WTC11 (cell line): ENCODE results near the gene OPA1. TPM values are rescaled to one million over a fixed set of nuclear protein-coding genes. Genes with fewer than 3 reads are reported as not detected.

Source experiments
- ATAC-seq: fragments of 200-7000 bp; cut with Tn5 transposase; 2 replicates; pipeline ENCODE4 v1.10.0; 2021; ENCODE audit warnings: mild to moderate bottlenecking, moderate library complexity
- CTCF ChIA-PET: fragments of 300-600 bp; sonication (Branson Sonifier 250); formaldehyde crosslinking; loops from one replicate; lab custom pipeline; 2021; ENCODE audit warnings: antibody characterized with exemption; lab: Charles Lee
- POLR2A ChIA-PET: fragments of 350-600 bp; sonication (Branson Sonifier 250); formaldehyde crosslinking; loops from one replicate; lab custom pipeline; 2021; ENCODE audit warnings: antibody characterized with exemption; lab: Charles Lee
- DNase-seq: peaks from one replicate; pipeline ENCODE4 v3.0.0; 2021; ENCODE audit warnings: low spot score
- H3K27ac Mint-ChIP-seq: 2 replicates; pipeline ENCODE4 v1.8.0; 2021; ENCODE audit warnings: mixed read lengths
- H3K27me3 Mint-ChIP-seq: 2 replicates; pipeline ENCODE4 v1.8.0; 2021; ENCODE audit warnings: low read depth, mild to moderate bottlenecking, moderate library complexity, mixed read lengths
- H3K36me3 Mint-ChIP-seq: 2 replicates; pipeline ENCODE4 v1.8.0; 2021; ENCODE audit warnings: mixed read lengths
- H3K4me1 Mint-ChIP-seq: 2 replicates; pipeline ENCODE4 v1.8.0; 2022; ENCODE audit warnings: mixed read lengths
- H3K4me3 Mint-ChIP-seq: 2 replicates; pipeline ENCODE4 v1.8.0; 2021; ENCODE audit warnings: mild to moderate bottlenecking, moderate library complexity, mixed read lengths
- H3K9me3 Mint-ChIP-seq: 2 replicates; pipeline ENCODE4 v1.8.0; 2021; ENCODE audit warnings: mixed read lengths
- CBFB ChIP-seq: sonication (generic); formaldehyde crosslinking; IDR thresholded peaks from 2 replicates; pipeline ENCODE4 v1.8.1; 2022; ENCODE audit warnings: mild to moderate bottlenecking, low read depth, missing genetic modification reagents
- SMAD3 ChIP-seq: sonication (generic); formaldehyde crosslinking; IDR thresholded peaks from 2 replicates; pipeline ENCODE4 v1.8.0; 2022; ENCODE audit warnings: missing genetic modification reagents, mild to moderate bottlenecking, borderline replicate concordance
- SP1 ChIP-seq: sonication (generic); formaldehyde crosslinking; conservative IDR thresholded peaks from 2 replicates; pipeline ENCODE4 v1.8.1; 2022; ENCODE audit warnings: missing genetic modification reagents
- ZNF219 ChIP-seq: sonication (generic); formaldehyde crosslinking; IDR thresholded peaks from 2 replicates; pipeline ENCODE4 v1.8.0; 2023; ENCODE audit warnings: missing genetic modification reagents, mild to moderate bottlenecking, borderline replicate concordance
- ZNF317 ChIP-seq: sonication (generic); formaldehyde crosslinking; IDR thresholded peaks from 2 replicates; pipeline ENCODE4 v1.8.1; 2023; ENCODE audit warnings: low read depth, mild to moderate bottlenecking, moderate library complexity, missing genetic modification reagents, borderline replicate concordance
- total RNA-seq: library from RNA; stranded (reverse); gene quantifications from 3 replicates; pipeline ENCODE4 v1.2.3, GENCODE V29; 2021
- TF ChIP-seq, protein P1 (sequence below): sonication (generic); formaldehyde crosslinking; IDR thresholded peaks from 2 replicates; pipeline ENCODE4 v1.8.1; 2023; ENCODE audit warnings: mild to moderate bottlenecking, missing genetic modification reagents, borderline replicate concordance
- TF ChIP-seq, protein P2 (sequence below): sonication (generic); formaldehyde crosslinking; IDR thresholded peaks from 2 replicates; pipeline ENCODE4 v1.8.0; 2023; ENCODE audit warnings: mild to moderate bottlenecking, missing genetic modification reagents
- TF ChIP-seq, protein P3 (sequence below): sonication (generic); formaldehyde crosslinking; IDR thresholded peaks from 2 replicates; pipeline ENCODE4 v1.8.1; 2022; ENCODE audit warnings: low read depth, missing genetic modification reagents, borderline replicate concordance
- TF ChIP-seq, protein P4 (sequence below): fragments of 250-450 bp; sonication (Bioruptor Pico); IDR thresholded peaks from 2 replicates; pipeline ENCODE4 v1.9.0; 2021; ENCODE audit warnings: mild to moderate bottlenecking
- TF ChIP-seq, protein P5 (sequence below): sonication (generic); formaldehyde crosslinking; IDR thresholded peaks from 2 replicates; pipeline ENCODE4 v1.8.1; 2022; ENCODE audit warnings: mild to moderate bottlenecking, missing genetic modification reagents, moderate library complexity, borderline replicate concordance
- TF ChIP-seq, protein P6 (sequence below): fragments of 200-600 bp; IDR thresholded peaks from 2 replicates; pipeline ENCODE4 v1.8.0; 2022; ENCODE audit warnings: antibody characterized with exemption
- TF ChIP-seq, protein P7 (sequence below): fragments of 250-450 bp; sonication (Bioruptor Pico); IDR thresholded peaks from 2 replicates; pipeline ENCODE4 v1.8.0; 2021; ENCODE audit warnings: mild to moderate bottlenecking
- TF ChIP-seq, protein P8 (sequence below): fragments of 250-450 bp; sonication (Bioruptor Pico); IDR thresholded peaks from 2 replicates; pipeline ENCODE4 v1.9.0; 2021; ENCODE audit warnings: moderate library complexity, mild to moderate bottlenecking, inconsistent platforms, borderline replicate concordance
- TF ChIP-seq, protein P9 (sequence below): sonication (generic); formaldehyde crosslinking; IDR thresholded peaks from 2 replicates; pipeline ENCODE4 v1.8.1; 2023; ENCODE audit warnings: mild to moderate bottlenecking, missing genetic modification reagents

The OPA1 gene
- total RNA-seq, 1 experiment from 2014 or later, result 84.7 TPM

DNA sequence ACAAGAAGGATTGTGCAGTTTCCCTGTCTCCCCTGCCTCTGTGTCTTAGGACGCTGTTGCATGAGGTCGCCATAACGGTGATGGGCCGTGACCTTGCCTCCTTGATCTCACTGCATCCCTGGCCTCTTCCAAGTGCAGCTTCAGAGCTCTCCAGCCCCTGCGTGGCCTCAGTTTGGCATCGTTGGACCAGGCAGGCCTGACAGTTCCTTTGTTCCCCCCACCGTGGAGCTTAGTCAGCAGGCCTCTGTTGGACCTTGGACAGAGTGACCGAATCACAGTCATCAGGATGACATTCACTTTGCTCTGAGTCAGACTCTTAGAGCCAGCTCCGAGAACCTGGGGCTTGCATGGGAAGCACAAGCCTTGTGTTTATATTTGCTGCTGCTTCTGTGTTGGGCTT, 139.4 kb downstream of the OPA1 start:
- DNase-seq (no peak), ATAC-seq (no peak)
- H3K27me3 Mint-ChIP-seq, result no peaks in the 10 kb centered on the region
- H3K36me3 Mint-ChIP-seq, result no peaks in the 10 kb centered on the region
- H3K27ac Mint-ChIP-seq, result no peak overlapping the region
- no peak overlapping the region for H3K4me3 Mint-ChIP-seq
- peaks cover 30% of the 10 kb centered on the region for H3K4me1 Mint-ChIP-seq
- ChIA-PET POLR2A (no interaction called here), CTCF (no interaction called here)
- no peaks in the 10 kb centered on the region for H3K9me3 Mint-ChIP-seq
- TF ChIP-seq, protein P1, sequence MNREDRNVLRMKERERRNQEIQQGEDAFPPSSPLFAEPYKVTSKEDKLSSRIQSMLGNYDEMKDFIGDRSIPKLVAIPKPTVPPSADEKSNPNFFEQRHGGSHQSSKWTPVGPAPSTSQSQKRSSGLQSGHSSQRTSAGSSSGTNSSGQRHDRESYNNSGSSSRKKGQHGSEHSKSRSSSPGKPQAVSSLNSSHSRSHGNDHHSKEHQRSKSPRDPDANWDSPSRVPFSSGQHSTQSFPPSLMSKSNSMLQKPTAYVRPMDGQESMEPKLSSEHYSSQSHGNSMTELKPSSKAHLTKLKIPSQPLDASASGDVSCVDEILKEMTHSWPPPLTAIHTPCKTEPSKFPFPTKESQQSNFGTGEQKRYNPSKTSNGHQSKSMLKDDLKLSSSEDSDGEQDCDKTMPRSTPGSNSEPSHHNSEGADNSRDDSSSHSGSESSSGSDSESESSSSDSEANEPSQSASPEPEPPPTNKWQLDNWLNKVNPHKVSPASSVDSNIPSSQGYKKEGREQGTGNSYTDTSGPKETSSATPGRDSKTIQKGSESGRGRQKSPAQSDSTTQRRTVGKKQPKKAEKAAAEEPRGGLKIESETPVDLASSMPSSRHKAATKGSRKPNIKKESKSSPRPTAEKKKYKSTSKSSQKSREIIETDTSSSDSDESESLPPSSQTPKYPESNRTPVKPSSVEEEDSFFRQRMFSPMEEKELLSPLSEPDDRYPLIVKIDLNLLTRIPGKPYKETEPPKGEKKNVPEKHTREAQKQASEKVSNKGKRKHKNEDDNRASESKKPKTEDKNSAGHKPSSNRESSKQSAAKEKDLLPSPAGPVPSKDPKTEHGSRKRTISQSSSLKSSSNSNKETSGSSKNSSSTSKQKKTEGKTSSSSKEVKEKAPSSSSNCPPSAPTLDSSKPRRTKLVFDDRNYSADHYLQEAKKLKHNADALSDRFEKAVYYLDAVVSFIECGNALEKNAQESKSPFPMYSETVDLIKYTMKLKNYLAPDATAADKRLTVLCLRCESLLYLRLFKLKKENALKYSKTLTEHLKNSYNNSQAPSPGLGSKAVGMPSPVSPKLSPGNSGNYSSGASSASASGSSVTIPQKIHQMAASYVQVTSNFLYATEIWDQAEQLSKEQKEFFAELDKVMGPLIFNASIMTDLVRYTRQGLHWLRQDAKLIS (CRISPR knock-in tag), result no peak
- TF ChIP-seq, protein P2, sequence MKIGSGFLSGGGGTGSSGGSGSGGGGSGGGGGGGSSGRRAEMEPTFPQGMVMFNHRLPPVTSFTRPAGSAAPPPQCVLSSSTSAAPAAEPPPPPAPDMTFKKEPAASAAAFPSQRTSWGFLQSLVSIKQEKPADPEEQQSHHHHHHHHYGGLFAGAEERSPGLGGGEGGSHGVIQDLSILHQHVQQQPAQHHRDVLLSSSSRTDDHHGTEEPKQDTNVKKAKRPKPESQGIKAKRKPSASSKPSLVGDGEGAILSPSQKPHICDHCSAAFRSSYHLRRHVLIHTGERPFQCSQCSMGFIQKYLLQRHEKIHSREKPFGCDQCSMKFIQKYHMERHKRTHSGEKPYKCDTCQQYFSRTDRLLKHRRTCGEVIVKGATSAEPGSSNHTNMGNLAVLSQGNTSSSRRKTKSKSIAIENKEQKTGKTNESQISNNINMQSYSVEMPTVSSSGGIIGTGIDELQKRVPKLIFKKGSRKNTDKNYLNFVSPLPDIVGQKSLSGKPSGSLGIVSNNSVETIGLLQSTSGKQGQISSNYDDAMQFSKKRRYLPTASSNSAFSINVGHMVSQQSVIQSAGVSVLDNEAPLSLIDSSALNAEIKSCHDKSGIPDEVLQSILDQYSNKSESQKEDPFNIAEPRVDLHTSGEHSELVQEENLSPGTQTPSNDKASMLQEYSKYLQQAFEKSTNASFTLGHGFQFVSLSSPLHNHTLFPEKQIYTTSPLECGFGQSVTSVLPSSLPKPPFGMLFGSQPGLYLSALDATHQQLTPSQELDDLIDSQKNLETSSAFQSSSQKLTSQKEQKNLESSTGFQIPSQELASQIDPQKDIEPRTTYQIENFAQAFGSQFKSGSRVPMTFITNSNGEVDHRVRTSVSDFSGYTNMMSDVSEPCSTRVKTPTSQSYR, result no peak
- TF ChIP-seq, protein P3, sequence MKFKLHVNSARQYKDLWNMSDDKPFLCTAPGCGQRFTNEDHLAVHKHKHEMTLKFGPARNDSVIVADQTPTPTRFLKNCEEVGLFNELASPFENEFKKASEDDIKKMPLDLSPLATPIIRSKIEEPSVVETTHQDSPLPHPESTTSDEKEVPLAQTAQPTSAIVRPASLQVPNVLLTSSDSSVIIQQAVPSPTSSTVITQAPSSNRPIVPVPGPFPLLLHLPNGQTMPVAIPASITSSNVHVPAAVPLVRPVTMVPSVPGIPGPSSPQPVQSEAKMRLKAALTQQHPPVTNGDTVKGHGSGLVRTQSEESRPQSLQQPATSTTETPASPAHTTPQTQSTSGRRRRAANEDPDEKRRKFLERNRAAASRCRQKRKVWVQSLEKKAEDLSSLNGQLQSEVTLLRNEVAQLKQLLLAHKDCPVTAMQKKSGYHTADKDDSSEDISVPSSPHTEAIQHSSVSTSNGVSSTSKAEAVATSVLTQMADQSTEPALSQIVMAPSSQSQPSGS (CRISPR knock-in tag), result no peak
- no peak for TF ChIP-seq ZNF317 (CRISPR knock-in tag)
- TF ChIP-seq, protein P4, sequence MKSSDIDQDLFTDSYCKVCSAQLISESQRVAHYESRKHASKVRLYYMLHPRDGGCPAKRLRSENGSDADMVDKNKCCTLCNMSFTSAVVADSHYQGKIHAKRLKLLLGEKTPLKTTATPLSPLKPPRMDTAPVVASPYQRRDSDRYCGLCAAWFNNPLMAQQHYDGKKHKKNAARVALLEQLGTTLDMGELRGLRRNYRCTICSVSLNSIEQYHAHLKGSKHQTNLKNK (CRISPR knock-in tag), result no peak
- TF ChIP-seq, protein P5, sequence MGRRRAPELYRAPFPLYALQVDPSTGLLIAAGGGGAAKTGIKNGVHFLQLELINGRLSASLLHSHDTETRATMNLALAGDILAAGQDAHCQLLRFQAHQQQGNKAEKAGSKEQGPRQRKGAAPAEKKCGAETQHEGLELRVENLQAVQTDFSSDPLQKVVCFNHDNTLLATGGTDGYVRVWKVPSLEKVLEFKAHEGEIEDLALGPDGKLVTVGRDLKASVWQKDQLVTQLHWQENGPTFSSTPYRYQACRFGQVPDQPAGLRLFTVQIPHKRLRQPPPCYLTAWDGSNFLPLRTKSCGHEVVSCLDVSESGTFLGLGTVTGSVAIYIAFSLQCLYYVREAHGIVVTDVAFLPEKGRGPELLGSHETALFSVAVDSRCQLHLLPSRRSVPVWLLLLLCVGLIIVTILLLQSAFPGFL, result no peak
- TF ChIP-seq, protein P6, sequence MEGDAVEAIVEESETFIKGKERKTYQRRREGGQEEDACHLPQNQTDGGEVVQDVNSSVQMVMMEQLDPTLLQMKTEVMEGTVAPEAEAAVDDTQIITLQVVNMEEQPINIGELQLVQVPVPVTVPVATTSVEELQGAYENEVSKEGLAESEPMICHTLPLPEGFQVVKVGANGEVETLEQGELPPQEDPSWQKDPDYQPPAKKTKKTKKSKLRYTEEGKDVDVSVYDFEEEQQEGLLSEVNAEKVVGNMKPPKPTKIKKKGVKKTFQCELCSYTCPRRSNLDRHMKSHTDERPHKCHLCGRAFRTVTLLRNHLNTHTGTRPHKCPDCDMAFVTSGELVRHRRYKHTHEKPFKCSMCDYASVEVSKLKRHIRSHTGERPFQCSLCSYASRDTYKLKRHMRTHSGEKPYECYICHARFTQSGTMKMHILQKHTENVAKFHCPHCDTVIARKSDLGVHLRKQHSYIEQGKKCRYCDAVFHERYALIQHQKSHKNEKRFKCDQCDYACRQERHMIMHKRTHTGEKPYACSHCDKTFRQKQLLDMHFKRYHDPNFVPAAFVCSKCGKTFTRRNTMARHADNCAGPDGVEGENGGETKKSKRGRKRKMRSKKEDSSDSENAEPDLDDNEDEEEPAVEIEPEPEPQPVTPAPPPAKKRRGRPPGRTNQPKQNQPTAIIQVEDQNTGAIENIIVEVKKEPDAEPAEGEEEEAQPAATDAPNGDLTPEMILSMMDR, result no peak
- no peak for TF ChIP-seq SP1 (CRISPR knock-in tag)
- TF ChIP-seq, protein P7, sequence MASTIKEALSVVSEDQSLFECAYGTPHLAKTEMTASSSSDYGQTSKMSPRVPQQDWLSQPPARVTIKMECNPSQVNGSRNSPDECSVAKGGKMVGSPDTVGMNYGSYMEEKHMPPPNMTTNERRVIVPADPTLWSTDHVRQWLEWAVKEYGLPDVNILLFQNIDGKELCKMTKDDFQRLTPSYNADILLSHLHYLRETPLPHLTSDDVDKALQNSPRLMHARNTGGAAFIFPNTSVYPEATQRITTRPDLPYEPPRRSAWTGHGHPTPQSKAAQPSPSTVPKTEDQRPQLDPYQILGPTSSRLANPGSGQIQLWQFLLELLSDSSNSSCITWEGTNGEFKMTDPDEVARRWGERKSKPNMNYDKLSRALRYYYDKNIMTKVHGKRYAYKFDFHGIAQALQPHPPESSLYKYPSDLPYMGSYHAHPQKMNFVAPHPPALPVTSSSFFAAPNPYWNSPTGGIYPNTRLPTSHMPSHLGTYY (CRISPR knock-in tag), result no peak

DNA sequence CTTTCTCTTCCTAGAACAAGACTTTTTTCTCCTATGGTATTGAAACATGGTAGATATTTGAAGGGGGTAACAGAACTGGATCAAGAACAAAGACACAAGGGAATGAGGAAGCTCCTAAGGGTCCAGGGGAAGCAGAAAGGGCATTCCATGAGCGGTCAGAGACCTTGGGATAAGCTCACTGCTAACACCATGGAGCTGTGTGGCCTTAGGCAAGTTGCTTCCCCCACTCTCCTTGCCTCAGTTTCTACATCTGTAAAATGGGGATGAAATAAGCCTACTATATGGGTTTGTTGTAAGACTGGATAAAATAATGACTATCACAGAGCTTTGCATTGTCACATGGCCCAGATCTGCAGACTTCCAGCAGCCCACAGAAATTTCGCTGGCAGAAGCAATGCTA, 139.8 kb downstream of the OPA1 start:
- DNase-seq (no peak), ATAC-seq (no peak)
- Mint-ChIP-seq H3K36me3 (no peaks in the 10 kb centered on the region), H3K27me3 (no peaks in the 10 kb centered on the region), H3K4me1 (peaks cover 28% of the 10 kb centered on the region), H3K27ac (no peak overlapping the region), H3K9me3 (no peaks in the 10 kb centered on the region), H3K4me3 (no peak overlapping the region)
- POLR2A ChIA-PET, result no interaction called here
- CTCF ChIA-PET, result no interaction called here
- no peak for TF ChIP-seq CBFB
- TF ChIP-seq SMAD3 (CRISPR knock-in tag), result no peak
- TF ChIP-seq, protein P6, result no peak
- TF ChIP-seq, protein P4 (CRISPR knock-in tag), result no peak
- TF ChIP-seq, protein P8, sequence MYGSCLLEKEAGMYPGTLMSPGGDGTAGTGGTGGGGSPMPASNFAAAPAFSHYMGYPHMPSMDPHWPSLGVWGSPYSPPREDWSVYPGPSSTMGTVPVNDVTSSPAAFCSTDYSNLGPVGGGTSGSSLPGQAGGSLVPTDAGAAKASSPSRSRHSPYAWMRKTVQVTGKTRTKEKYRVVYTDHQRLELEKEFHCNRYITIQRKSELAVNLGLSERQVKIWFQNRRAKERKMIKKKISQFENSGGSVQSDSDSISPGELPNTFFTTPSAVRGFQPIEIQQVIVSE (CRISPR knock-in tag), result no peak
- TF ChIP-seq ZNF219 (CRISPR knock-in tag), result no peak
- TF ChIP-seq, protein P9, sequence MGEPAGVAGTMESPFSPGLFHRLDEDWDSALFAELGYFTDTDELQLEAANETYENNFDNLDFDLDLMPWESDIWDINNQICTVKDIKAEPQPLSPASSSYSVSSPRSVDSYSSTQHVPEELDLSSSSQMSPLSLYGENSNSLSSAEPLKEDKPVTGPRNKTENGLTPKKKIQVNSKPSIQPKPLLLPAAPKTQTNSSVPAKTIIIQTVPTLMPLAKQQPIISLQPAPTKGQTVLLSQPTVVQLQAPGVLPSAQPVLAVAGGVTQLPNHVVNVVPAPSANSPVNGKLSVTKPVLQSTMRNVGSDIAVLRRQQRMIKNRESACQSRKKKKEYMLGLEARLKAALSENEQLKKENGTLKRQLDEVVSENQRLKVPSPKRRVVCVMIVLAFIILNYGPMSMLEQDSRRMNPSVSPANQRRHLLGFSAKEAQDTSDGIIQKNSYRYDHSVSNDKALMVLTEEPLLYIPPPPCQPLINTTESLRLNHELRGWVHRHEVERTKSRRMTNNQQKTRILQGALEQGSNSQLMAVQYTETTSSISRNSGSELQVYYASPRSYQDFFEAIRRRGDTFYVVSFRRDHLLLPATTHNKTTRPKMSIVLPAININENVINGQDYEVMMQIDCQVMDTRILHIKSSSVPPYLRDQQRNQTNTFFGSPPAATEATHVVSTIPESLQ (CRISPR knock-in tag), result no peak
